Colonic mucosa (tissue), 4 donors: ENCODE data around the gene RNF138. TPM values are rescaled to one million over a fixed set of nuclear protein-coding genes. Genes with fewer than 3 reads are reported as not detected.

Experiments
- DNase-seq: peaks from one replicate; pipeline ENCODE4 v3.0.0-alpha.2; 2020
- H3K27ac ChIP-seq: fragments of 200-600 bp; one replicate; pipeline ENCODE4 v1.8.0; 2021
- H3K27me3 ChIP-seq: fragments of 200-600 bp; one replicate; pipeline ENCODE4 v1.8.0; 2021
- H3K36me3 ChIP-seq: fragments of 200-600 bp; one replicate; pipeline ENCODE4 v1.8.0; 2021
- H3K4me1 ChIP-seq: fragments of 200-600 bp; one replicate; pipeline ENCODE4 v1.8.0; 2021; ENCODE audit warnings: mild to moderate bottlenecking
- H3K4me3 ChIP-seq: fragments of 200-600 bp; one replicate; pipeline ENCODE4 v1.8.0; 2021
- H3K9ac ChIP-seq, 2 donors: one replicate each; pipeline ENCODE4 v1.7.0; 2013; ENCODE audit warnings: control low read depth in 2 of 2, low read depth in 2 of 2, low read length in 2 of 2
- H3K9me3 ChIP-seq: fragments of 200-600 bp; one replicate; pipeline ENCODE4 v1.8.0; 2021
- CTCF ChIP-seq: fragments of 200-600 bp; IDR thresholded peaks from one replicate; pipeline ENCODE4 v1.8.0; 2022; ENCODE audit warnings: antibody characterized with exemption, mild to moderate bottlenecking
- intact Hi-C: fragments of 100-400 bp; cut with DNase I; formaldehyde crosslinking; loops from one replicate; pipeline ENCODE4 v1.14.1; 2022
- total RNA-seq, 2 donors: library from RNA; stranded (reverse); fragmentation: NEBNext Ultra II Directional in 1 of 2; extraction: Animal tissue kit (Norgen Biotek cat#: 25700) in 1 of 2; gene quantifications; one replicate each; pipeline ENCODE4 v1.2.1, GENCODE V29; 2021
- donor health status: healthy.
- donor health status: DM: no; HTN: no; CAD: no.
- donor health status: DM: no; HTN: no; CAD: no.

The RNF138 gene
- total RNA-seq, 2 donors from 2014 or later: 48.3 to 53.2 TPM

DNA sequence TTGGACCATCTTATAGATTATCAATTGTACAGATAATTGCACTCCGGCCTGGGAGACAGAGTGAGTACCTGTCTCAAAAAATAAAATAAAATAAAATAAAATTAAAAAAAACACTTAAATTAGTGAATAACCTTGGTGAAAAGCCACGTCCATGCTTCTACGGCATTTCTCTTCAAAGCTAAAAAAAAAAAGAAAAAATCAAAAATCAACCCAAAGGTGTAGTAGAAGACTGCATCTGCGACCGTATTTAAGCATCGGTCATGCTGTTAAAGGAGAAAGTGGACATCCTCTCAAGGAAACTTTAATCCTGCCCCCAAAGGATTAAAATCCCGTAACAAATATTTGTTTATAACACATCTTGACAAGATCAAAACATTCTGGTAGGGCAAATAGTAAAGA lies 350 bp upstream of the RNF138 start:
- Histone ChIP-seq H3K4me1 (peaks cover 10% of the 10 kb centered on the region), H3K36me3 (no peaks in the 10 kb centered on the region), H3K27me3 (no peaks in the 10 kb centered on the region), H3K9me3 (no peaks in the 10 kb centered on the region), H3K27ac (peak overlapping the region; percentile 99), H3K9ac (peak overlapping the region; percentile 79 to 94), H3K4me3 (peak overlapping the region; percentile 91)
- intact Hi-C loops: loop anchor here (10.0 kb wide), 1 partner anchor 147 kb away; the partner anchor contains the start of gene TRAPPC8
- no peak for DNase-seq
- no peak for TF ChIP-seq CTCF

DNA sequence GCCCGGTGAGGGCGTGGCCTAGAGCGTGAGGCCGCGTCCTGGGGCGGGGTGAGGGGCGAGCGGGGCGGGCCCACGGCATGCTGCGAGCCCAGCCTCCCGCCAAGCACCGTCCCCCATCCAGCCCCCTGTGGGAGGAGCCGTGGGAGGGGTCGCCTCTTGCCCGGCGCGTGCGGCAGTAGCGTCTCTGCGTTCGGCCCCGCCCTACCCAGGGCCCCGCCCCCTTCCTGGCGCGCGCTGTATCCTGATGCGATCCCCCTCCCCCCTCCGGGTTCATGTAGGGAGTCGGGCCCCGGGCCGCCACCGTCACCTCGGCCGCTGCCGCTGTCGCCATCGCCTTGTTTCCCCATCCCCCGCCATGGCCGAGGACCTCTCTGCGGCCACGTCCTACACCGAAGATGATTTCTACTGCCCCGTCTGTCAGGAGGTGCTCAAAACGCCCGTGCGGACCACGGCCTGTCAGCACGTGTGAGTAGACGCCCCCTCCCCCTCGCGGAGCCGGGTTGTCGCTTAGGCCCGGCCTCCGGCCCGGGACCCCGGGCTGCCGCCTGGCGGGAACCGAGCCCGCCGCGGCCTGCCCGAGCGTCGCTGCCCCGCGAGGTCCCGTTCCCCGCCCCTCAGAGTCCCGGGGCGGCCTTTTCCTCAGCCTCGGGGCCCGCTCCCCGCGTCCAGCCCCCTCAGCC lies 888 bp downstream of the RNF138 start:
- DNase-seq: peak; percentile 100
- no peaks in the 10 kb centered on the region for H3K9me3 ChIP-seq
- H3K4me3 ChIP-seq: peak overlapping the region; percentile 91
- H3K9ac ChIP-seq: peak overlapping the region; percentile 89 to 93
- peaks cover 10% of the 10 kb centered on the region for H3K4me1 ChIP-seq
- no peak for TF ChIP-seq CTCF
- H3K27me3 ChIP-seq: no peaks in the 10 kb centered on the region
- H3K27ac ChIP-seq: peak overlapping the region; percentile 99
- no peaks in the 10 kb centered on the region for H3K36me3 ChIP-seq
- intact Hi-C loops: loop anchor here (10.0 kb wide), 1 partner anchor 148 kb away; the partner anchor contains the start of gene TRAPPC8

GRCh38 chr18:32093102-32093511 lies 1.4 kb downstream of the RNF138 start:
- H3K27me3 ChIP-seq: no peaks in the 10 kb centered on the region
- intact Hi-C loops: loop anchor here (10.0 kb wide), 1 partner anchor 148 kb away; the partner anchor contains the start of gene TRAPPC8

DNA sequence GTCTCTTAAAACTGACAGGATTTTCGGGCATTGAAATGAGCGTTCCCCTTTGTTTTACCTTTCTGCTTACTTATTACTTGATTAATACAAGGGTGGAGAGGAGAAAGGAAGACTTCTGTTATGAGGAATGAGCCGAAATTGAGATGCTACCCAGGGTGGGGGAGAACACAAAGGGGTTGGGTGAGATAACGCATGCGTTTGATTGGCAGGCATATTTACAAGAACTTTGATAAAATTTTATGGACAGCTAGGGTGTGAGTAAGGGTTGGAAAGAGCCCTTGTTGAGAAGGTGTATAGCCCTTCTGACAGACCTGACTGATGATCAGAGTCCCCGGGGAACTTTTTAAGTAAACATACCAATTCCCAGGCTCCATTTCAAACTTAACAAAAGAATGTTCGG lies 1.8 kb downstream of the RNF138 start:
- peak overlapping the region; percentile 89 to 93 for H3K9ac ChIP-seq
- H3K4me1 ChIP-seq: peaks cover 10% of the 10 kb centered on the region
- H3K9me3 ChIP-seq: no peaks in the 10 kb centered on the region
- H3K27ac ChIP-seq: peak overlapping the region; percentile 99
- DNase-seq: peak; percentile 55
- TF ChIP-seq CTCF: no peak
- no peaks in the 10 kb centered on the region for H3K36me3 ChIP-seq
- H3K4me3 ChIP-seq: peak overlapping the region; percentile 91
- no peaks in the 10 kb centered on the region for H3K27me3 ChIP-seq
- intact Hi-C loops: loop anchor here (10.0 kb wide), 1 partner anchor 149 kb away; the partner anchor contains the start of gene TRAPPC8

More at GRCh38 chr18:32093102-32093511, 1.4 kb downstream of the RNF138 start:
- Histone ChIP-seq H3K4me1 (peaks cover 10% of the 10 kb centered on the region), H3K9me3 (no peaks in the 10 kb centered on the region), H3K27ac (peak overlapping the region; percentile 99), H3K4me3 (peak overlapping the region; percentile 91), H3K36me3 (no peaks in the 10 kb centered on the region), H3K9ac (peak overlapping the region; percentile 89 to 93)
- DNase-seq: peak; percentile 53
- no peak for TF ChIP-seq CTCF

- no peak for DNase-seq
- TF ChIP-seq CTCF: no peak
- H3K27me3 ChIP-seq: no peaks in the 10 kb centered on the region
- H3K4me1 ChIP-seq: peaks cover 10% of the 10 kb centered on the region
- no peaks in the 10 kb centered on the region for H3K36me3 ChIP-seq
- intact Hi-C loops: loop anchor here (10.0 kb wide), 1 partner anchor 151 kb away; the partner anchor contains the start of gene TRAPPC8
- no peak overlapping the region for H3K9ac ChIP-seq
- H3K27ac ChIP-seq: no peak overlapping the region
- no peak overlapping the region for H3K4me3 ChIP-seq
- H3K9me3 ChIP-seq: no peaks in the 10 kb centered on the region
These were observed 3.7 kb downstream of the RNF138 start for GRCh38 chr18:32095192-32095899.
